GM18520 (cell line): ENCODE results near the gene RIPOR3.
"Not testable (repeated sequence)": the region's sequence is repeated elsewhere in the genome, so short reads cannot be mapped to it uniquely, and the experiment has no call there.

Source experiments
- ATAC-seq: cut with Tn5 transposase; IDR thresholded peaks from one replicate; pipeline ENCODE4 v1.9.1; 2021; ENCODE audit not compliant: unreplicated experiment

The RIPOR3 gene

DNA sequence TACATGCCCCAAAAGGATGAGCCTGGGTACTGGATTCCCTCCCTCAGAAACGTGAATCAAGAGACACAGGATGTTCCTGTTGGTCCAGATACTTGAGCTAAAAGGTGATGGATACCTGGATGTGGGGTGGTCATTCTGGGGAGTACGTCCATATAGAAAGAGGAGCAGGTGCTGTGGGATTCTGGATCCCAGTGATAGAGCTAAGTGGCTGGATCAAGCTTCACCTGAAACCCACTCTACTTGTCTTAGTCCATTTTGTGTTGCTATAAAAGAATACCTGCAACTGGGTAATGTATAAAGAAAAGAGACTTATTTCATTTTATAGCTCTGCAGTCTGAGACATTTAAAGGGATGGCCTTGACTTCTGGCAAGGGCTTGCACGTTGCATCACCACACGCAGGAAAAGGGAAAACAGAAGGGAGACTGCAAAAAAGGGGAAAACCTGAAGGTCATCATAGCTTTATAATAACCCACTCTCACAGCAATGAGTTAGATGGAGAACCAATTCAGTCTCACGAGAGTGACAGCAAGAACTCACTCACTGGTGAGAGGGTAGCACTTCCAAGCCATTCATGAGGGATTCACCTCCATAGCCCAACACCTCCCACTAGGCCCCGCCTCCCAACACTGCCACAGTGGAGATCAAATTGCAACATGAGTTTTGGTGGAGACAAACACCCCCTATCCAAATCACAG, 31.2 kb downstream of the RIPOR3 start:
- ATAC-seq = no peak

GRCh38 chr20:50658804-50659380, 32.5 kb downstream of the RIPOR3 start:
- ATAC-seq = no peak

- ATAC-seq = no peak
Observed at GRCh38 chr20:50655311-50655880, 35.9 kb downstream of the RIPOR3 start.

DNA sequence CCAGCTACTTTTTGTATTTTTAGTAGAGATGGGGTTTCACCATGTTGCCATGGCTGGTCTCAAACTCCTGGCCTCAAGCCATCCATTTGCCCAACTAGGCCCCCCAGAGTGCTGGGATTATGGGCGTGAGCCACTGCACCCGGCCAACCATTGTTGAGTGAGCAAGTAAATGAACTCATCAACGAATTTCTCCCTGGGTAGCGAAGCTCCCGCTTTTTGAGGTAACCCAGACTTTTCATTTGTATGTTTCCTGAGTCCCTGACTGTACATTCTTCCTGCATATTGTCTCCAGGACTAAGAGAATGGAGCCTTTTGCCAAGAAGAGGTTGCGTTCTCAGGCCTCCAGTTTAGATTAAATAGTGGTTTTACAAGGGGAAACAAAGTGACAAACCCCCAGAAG, 36.4 kb downstream of the RIPOR3 start:
- ATAC-seq = no peak

- ATAC-seq = no peak
Observed at GRCh38 chr20:50652702-50653294, 38.5 kb downstream of the RIPOR3 start.

- no peak for ATAC-seq
Observed at GRCh38 chr20:50651676-50652075, 39.7 kb downstream of the RIPOR3 start.

DNA sequence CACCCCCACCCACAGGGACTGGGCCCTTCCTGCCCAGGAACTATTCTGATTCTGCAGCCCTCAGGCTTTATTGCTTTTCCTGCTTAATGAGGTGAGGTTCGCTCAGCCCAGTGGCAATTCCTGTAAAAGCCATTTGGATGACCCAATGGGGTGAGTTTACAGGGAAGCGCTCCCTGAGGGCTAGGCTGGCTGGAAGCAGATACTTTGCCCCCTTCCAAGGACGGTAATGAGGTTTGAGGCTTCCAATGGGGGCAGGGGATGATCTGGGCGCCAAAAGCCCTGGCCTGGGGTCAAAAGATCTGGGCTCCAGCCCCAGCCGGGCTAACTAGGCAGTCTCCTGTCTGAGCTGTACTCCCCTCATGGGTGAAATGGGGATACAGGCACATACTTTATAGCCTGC, 41.8 kb downstream of the RIPOR3 start:
- ATAC-seq = no peak

DNA sequence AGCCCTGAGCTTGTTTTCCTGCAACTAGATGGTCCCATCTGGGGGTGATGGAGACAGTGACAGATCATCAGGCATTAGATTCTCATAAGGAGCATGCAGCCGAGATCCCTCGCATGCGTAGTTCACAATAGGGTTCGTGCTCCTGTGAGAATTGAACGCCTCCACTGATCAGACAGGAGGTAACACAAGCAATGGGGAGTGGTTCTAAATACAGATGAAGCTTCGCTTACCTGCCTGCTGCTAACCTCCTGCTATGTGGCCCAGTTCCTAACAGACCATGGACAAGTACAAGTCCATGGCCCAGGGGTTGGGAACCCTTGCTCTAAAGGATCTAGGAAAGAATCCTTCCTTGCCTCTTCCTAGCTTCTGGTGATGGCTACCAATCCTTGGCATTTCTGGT, 42.7 kb downstream of the RIPOR3 start:
- ATAC-seq = no peak

GRCh38 chr20:50646483-50646996, 44.8 kb downstream of the RIPOR3 start:
- no peak for ATAC-seq

- ATAC-seq = no peak
Observed at GRCh38 chr20:50645253-50646068, 45.9 kb downstream of the RIPOR3 start.

DNA sequence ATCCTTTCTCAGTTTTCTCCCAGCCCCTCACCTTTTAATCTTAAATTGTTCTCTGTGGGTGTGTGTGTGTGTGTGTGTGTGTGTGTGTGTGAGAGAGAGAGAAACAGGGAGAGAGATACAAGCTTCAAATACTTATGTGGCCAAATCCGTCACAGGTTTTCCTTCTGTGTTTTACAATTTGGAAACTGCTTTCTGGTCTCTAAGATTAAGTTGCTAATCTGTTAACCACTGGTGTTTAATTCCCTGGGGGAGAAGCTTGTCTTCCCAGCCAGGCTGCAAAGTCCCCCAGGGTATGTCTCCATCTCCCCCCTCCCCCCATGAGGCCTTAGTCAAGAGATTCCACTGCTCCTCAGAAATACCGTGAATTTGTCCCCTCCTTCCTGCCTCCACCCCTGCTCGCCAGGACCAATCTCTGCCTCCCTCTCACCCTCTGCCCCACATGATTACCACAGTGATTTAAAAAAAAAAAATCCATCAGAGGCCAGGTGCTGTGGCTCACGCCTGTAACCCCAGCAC, 49.0 kb downstream of the RIPOR3 start:
- ATAC-seq = no peak

GRCh38 chr20:50641625-50642287, 49.6 kb downstream of the RIPOR3 start:
- ATAC-seq = not testable (repeated sequence)

DNA sequence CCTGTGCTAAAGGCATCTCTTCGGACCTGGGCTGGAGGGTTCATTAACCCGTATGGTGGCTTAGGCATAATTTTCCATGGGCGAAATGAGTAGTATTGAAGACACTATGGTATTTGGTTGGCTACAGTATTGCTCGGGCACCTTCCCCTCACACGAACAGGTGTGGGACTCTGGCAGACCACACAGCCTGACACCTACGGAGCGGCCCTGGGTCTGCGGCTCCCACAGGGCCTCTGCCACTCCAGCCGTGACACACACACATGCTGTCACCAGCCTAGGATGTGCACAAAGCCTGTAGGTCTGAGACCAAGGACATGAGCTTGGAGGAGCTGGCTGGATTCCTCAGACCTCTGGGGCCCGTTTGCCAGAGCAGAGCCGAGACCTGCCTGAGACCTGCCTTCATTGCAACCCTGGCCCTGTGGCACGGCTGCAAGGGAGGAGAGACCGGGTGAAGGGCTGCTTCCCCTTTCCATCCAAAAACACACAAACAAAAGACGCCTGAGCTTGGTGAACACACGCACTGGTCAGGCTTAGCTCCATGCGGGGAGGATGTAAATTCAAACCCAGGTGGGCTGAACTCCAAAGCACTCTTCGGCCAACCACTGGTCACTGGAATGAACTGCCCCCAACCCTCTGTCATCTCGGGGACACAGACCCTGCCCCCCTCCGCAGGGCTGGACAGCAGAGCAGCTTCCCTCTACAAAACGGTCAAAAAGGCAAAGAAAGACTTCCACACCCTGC, 51.2 kb downstream of the RIPOR3 start:
- ATAC-seq = not testable (repeated sequence)

- not testable (repeated sequence) for ATAC-seq
Observed at GRCh38 chr20:50638015-50638847, 53.1 kb downstream of the RIPOR3 start.

DNA sequence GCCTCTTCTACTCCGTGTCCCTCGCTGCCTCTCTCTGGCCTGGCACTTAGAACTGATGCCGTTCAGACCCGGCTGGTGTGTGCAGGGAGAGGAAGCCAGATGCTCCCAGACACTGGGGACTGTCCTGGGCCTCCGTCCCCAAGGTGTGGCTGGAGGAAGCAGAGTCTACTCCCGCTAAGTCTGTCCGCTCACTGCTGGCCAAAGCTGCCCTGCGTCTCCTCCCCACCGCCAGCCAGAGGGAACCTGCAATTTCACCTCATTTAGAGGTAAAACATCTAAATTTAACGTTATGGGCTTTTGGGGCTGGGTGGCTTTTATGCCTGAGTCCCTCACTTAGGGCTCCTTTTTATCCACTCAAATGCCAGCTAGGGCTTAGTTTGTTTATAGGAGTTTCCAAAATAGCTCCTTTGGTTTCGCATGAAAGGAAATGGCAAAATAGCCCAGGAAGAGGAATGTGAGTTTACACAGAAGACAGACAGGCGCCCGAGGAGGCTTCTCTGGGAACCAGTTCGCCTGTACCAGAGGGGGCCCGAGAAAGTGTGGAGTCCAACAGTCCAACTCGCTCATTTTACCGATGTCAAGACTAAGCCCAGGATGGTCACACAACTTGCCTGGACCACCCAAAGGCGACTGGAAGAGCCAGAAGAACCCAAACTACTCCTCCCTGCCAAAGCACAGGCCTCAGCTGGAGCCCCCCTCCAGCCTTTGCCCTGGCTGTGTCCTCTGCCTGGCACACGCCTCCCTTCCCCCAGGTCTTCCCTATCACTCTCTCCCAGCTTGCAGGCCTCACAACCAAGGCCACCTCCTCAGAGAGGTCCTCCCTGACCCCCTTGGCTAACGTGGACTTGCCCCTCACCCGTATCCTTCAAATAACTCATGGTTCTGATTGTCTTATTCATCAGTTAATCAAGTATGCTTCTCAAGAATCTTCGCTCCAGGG, 54.5 kb downstream of the RIPOR3 start:
- ATAC-seq = no peak

DNA sequence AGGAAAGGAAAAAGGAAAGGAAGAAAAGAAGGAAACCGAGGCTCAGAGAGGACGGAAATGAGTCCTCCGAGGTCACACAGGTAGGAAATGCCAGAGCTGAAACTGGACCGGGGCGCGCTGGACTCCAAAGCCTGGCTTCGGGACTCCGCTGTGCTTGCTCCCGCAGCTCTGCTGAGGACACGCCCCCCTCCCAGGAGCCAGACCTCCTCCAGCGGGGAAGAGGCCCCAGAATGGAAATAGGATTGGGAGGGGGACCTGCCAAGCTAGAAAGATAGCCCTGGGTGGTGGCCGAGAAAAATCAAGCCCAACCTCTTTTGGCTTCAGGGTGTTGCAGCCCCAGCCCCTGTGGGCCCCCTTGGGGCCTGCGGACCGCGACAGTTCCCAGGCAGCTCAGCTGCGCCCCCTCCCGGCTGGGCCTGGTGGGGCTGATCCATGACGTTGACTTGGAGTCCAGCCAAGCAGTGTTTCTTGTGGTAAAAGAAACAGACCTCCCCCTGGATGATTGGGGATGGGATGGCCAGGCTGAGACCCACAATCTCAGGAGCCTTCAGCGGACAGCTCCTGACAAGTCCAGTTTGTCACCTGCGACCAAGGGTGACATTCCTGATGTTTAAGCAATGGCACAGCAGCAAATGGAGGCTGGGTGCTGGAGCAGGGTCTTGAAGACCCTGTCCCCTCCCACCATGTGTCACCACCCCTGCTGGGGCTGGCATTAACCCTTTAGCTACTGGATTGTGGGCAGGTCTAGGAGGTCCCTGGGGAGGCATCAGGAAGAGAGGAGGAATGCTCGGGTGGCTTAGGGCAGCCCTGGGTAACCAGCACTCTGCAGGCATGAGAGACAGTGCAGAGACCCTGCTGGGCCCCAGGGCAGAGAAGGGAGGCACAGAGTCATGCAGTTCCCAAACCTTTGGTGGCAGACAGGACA, 55.4 kb downstream of the RIPOR3 start:
- no peak for ATAC-seq
